HPDE6-E6E7 (cell line): Measurements from ENCODE around the gene TRAF3IP1.

Source experiments
- DNase-seq: peaks from one replicate; pipeline ENCODE4 v3.0.0; 2011; ENCODE audit warnings: missing footprints; ENCODE audit errors: extremely low spot score

TRAF3IP1 gene

DNA sequence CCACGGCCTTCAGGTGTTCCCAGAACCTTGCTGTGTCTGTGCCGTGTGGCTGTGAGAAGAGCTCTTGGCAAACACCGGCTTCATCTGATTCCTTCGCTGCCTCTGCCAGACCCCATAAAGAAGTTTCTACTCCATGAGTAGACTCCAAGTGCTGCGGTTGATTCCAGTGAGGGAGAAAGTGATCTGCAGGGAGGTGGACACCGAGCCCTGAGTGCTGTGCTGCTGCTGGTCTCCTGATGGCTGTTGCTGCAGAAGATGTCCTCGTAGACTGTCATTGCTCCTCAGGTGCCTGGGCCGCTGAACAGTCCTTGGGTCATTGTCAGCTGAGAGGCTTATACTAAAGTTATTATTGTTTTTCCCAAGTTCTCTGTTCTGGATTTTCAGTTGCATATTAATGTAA is 126.1 kb downstream of the TRAF3IP1 start:
- DNase-seq: no peak

DNA sequence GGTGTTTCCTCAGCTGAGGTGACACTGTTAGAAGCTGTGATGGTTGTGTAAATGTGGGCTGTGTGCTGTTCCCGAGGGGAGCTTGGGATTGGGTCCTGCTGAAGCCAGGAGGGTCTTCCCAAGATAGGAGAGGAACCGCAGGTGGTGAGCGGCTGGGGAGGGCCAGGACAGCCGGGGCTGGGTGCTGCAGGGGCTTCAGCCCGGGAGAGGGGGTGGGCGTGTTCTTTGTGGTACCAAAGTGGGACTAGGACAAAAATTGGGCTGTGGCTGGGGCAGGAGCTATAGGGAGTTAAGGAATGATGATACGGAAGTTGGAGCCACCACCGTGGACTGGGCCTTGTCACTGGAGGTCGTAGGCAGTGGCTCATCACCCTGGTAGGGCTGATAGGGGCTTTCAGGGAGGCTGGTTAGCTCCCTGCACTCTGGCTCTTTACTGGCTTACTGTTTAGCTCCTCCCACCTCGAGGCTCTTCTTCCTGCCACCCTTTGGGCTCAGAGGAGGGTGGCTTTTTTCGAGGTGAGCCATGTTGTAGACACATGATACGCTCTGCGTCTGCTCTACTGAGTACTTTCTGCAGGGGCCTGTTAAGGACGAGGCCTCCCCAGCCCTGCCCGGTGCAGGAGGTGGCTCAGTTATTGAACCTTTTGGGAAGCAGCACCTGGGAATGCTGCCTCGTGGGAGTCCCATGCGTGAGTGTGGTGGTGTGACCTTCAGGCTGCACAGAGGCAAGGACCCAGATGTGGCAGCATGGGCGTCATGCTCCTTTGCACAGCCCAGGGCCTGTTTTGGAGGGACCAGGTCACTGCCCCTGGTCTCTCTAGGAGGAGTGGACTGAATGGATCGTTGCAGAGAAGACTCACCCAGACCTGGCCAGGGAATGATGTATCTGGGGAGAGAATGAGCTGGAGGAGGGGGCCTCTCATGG is 128.0 kb downstream of the TRAF3IP1 start:
- no peak for DNase-seq

- DNase-seq: no peak
These were observed 128.9 kb downstream of the TRAF3IP1 start for GRCh38 chr2:238449241-238449640.

DNA sequence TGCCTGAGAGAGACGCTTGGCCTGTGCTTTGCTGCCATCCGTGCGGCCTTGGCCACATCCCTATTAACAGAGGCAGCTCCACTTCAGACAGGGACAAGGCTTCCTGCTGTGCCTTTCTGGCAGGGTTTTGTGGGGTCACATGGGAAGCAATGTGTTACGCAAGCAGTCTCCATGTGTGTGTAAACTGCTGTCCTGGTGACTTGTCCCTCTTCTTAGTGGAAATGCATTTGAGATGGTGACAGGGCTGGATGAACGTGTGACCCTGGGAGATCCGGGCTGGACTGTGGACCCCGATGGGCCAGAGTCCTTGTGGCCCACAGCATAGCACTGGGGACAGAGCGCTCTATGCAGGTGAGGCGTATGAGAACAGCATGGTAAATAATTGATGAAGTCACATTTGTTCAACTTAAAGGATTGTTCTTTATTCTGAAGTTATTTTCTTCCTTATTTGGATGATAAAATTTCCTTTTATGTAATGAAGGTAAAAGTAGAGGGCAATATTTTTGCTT is 129.6 kb downstream of the TRAF3IP1 start:
- DNase-seq: no peak

- no peak for DNase-seq
These were observed 130.1 kb downstream of the TRAF3IP1 start for GRCh38 chr2:238450440-238450861.
